ENCODE results near the gene NPTX2.

The NPTX2 gene

DNA sequence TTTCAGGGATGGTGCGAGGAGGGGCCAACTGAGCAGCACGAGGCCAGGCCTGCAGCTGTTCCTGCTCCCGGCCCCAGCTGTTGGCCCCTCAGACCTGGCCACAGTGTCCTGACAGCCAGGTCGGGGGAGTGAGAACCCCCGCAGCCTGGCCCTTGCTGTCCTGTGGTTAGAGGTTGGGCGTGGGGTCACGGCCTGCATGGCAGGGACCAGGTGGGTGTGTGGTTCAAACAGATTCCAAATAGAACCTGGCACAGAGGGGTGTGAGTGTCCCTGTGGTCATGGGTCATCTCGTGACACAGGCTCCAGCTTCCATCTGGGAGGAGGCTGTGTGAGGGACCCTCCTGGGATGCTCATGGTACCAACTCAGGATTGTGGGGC lies 10.3 kb downstream of the NPTX2 start:
- Mint-ChIP-seq H3K9me3 (peaks cover 6% of the 10 kb centered on the region), H3K36me3 (no peaks in the 10 kb centered on the region), H3K27ac (no peak overlapping the region), H3K4me3 (no peak overlapping the region), H3K27me3 (peaks cover 11% of the 10 kb centered on the region), H3K4me1 (peaks cover 3% of the 10 kb centered on the region)
- DNase-seq = no peak
- CTCF ChIA-PET = no interaction called here

DNA sequence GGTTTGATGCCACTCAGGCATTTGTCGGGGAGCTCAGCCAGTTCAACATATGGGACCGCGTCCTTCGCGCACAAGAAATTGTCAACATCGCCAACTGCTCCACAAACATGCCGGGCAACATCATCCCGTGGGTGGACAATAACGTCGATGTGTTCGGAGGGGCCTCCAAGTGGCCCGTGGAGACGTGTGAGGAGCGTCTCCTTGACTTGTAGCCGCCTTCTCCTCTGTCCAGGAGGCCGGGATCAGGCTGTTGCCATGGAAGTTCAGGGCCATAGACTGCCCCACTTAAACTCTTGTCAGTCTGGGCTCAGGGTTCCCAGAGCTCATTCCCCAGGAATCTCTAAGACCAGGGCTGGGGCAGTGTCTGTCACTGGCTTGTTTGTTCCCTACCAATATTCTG lies 11.3 kb downstream of the NPTX2 start:
- H3K27ac Mint-ChIP-seq = no peak overlapping the region
- H3K36me3 Mint-ChIP-seq = no peaks in the 10 kb centered on the region
- H3K4me1 Mint-ChIP-seq = peaks cover 3% of the 10 kb centered on the region
- peaks cover 11% of the 10 kb centered on the region for H3K27me3 Mint-ChIP-seq
- CTCF ChIA-PET = no interaction called here
- no peak overlapping the region for H3K4me3 Mint-ChIP-seq
- DNase-seq = no peak
- peaks cover 8% of the 10 kb centered on the region for H3K9me3 Mint-ChIP-seq

DNA sequence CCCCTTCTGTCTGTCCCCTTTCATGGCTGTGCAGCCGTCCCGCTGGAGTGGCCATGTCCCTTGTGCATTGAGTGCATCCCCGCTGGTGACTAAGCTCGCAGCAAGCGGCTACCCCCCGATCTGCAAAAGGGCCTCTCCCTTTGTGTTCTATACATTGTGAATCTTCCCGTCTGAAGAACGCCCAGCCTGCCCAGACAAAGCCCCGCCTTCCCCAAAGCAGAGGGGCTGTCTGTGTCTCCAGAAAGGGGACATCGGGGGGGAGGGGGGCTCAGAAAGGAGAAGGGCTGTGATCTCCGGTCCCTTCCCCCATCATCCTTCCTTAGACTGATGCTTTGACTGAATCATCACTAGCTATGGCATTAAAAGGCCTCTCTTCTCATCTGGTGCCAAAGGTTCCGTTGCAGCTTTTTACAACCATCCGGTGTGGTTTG lies 11.9 kb downstream of the NPTX2 start:
- Mint-ChIP-seq H3K4me1 (peaks cover 3% of the 10 kb centered on the region), H3K27me3 (peaks cover 11% of the 10 kb centered on the region), H3K9me3 (peaks cover 8% of the 10 kb centered on the region), H3K27ac (no peak overlapping the region), H3K36me3 (no peaks in the 10 kb centered on the region), H3K4me3 (no peak overlapping the region)
- CTCF ChIA-PET = no interaction called here
- no peak for DNase-seq

- Mint-ChIP-seq H3K27me3 (peaks cover 11% of the 10 kb centered on the region), H3K4me3 (no peak overlapping the region), H3K36me3 (no peaks in the 10 kb centered on the region), H3K27ac (no peak overlapping the region), H3K9me3 (peaks cover 8% of the 10 kb centered on the region), H3K4me1 (peaks cover 3% of the 10 kb centered on the region)
- CTCF ChIA-PET = no interaction called here
- DNase-seq = no peak
These were observed 13.1 kb downstream of the NPTX2 start for GRCh38 chr7:98630149-98630548.

- Mint-ChIP-seq H3K4me1 (peaks cover 3% of the 10 kb centered on the region), H3K9me3 (peaks cover 8% of the 10 kb centered on the region)
- CTCF ChIA-PET = no interaction called here
These were observed 13.7 kb downstream of the NPTX2 start for GRCh38 chr7:98630770-98631169.

DNA sequence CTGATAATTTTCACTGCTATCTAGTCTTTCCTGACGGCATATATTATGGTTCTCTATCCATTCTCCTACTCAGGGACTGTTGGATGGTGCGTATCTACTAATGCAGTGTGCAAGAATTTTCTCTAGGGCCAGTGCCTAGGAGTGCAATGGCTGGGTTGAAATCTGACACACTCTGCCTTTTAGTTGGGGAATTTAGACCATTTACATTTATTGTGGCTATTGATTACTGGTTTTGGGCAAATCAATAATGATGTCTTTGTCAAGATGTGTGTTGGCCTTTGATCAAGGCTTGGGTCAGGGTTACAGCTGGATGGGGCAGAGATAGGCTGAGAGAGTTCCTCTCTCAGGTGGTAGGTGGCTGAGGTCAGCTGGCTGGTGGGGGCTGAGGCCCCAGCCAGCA lies 21.8 kb downstream of the NPTX2 start:
- Mint-ChIP-seq H3K27me3 (peaks cover 3% of the 10 kb centered on the region), H3K4me3 (no peak overlapping the region), H3K9me3 (peaks cover 7% of the 10 kb centered on the region), H3K36me3 (no peaks in the 10 kb centered on the region), H3K27ac (no peak overlapping the region), H3K4me1 (no peaks in the 10 kb centered on the region)
- CTCF ChIA-PET = no interaction called here
- no peak for DNase-seq

More at GRCh38 chr7:98630770-98631169, 13.7 kb downstream of the NPTX2 start:
- DNase-seq = no peak
- no peak overlapping the region for H3K4me3 Mint-ChIP-seq
- peaks cover 11% of the 10 kb centered on the region for H3K27me3 Mint-ChIP-seq
- no peaks in the 10 kb centered on the region for H3K36me3 Mint-ChIP-seq
- no peak overlapping the region for H3K27ac Mint-ChIP-seq

- H3K36me3 Mint-ChIP-seq = no peaks in the 10 kb centered on the region
- CTCF ChIA-PET = no interaction called here
- H3K9me3 Mint-ChIP-seq = peaks cover 7% of the 10 kb centered on the region
- no peak overlapping the region for H3K27ac Mint-ChIP-seq
- no peak overlapping the region for H3K4me3 Mint-ChIP-seq
- H3K4me1 Mint-ChIP-seq = no peaks in the 10 kb centered on the region
- DNase-seq = no peak
- H3K27me3 Mint-ChIP-seq = peaks cover 3% of the 10 kb centered on the region
These were observed 23.3 kb downstream of the NPTX2 start for GRCh38 chr7:98640375-98640774.

GRCh38 chr7:98641646-98642500 lies 24.8 kb downstream of the NPTX2 start:
- DNase-seq = no peak
- Mint-ChIP-seq H3K27me3 (peaks cover 3% of the 10 kb centered on the region), H3K36me3 (no peaks in the 10 kb centered on the region), H3K9me3 (peaks cover 7% of the 10 kb centered on the region), H3K27ac (no peak overlapping the region), H3K4me1 (no peaks in the 10 kb centered on the region), H3K4me3 (no peak overlapping the region)
- CTCF ChIA-PET = no interaction called here

GRCh38 chr7:98643236-98643985 lies 26.3 kb downstream of the NPTX2 start:
- Mint-ChIP-seq H3K4me3 (no peak overlapping the region), H3K9me3 (peaks cover 6% of the 10 kb centered on the region), H3K27me3 (peaks cover 3% of the 10 kb centered on the region), H3K4me1 (no peaks in the 10 kb centered on the region), H3K27ac (no peak overlapping the region), H3K36me3 (no peaks in the 10 kb centered on the region)
- no peak for DNase-seq
- CTCF ChIA-PET = no interaction called here

DNA sequence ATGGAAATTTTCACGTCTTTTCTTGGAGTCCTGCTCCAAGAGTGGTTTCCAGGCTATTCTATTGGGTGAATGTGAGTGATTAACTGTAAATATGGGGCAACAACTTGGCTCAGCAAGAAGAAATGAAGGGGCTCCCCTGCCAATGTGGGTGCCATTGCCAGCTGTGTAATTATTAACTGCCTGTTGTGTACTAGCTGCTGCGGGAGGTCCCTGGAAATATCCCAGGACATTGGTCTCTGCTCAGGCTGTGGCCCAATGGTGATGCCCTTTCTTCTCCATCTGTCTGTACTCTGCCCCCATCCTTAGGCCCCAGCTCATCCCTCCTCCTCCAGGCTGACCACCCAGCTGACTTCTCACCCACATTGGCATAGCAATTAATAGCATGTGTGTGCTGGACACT lies 29.4 kb downstream of the NPTX2 start:
- peaks cover 3% of the 10 kb centered on the region for H3K27me3 Mint-ChIP-seq
- DNase-seq = no peak
- no peaks in the 10 kb centered on the region for H3K4me1 Mint-ChIP-seq
- H3K27ac Mint-ChIP-seq = no peak overlapping the region
- no peaks in the 10 kb centered on the region for H3K36me3 Mint-ChIP-seq
- no peak overlapping the region for H3K4me3 Mint-ChIP-seq
- peaks cover 2% of the 10 kb centered on the region for H3K9me3 Mint-ChIP-seq
- CTCF ChIA-PET = no interaction called here

DNA sequence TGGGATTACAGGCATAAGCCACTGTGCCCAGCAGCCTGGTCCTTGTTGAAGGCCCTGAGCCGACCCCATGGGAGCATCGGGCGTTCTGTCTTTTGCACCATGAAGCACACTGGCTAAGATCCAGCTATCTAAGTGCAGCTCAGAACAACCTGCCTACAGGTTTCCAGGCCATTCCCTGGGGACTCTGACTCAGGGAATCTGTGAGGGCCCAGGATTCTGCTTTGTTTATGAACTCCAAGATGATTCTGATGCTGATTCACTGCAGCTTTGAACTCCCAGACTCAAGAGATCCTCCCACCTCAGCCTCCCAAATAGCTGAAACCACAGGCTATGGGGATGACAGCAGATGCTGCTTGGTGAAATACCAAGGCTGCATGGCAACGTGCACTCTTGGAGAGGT lies 30.2 kb downstream of the NPTX2 start:
- Mint-ChIP-seq H3K4me3 (no peak overlapping the region), H3K4me1 (no peaks in the 10 kb centered on the region), H3K36me3 (no peaks in the 10 kb centered on the region), H3K27ac (no peak overlapping the region), H3K27me3 (no peaks in the 10 kb centered on the region), H3K9me3 (peaks cover 2% of the 10 kb centered on the region)
- no peak for DNase-seq
- CTCF ChIA-PET = no interaction called here

DNA sequence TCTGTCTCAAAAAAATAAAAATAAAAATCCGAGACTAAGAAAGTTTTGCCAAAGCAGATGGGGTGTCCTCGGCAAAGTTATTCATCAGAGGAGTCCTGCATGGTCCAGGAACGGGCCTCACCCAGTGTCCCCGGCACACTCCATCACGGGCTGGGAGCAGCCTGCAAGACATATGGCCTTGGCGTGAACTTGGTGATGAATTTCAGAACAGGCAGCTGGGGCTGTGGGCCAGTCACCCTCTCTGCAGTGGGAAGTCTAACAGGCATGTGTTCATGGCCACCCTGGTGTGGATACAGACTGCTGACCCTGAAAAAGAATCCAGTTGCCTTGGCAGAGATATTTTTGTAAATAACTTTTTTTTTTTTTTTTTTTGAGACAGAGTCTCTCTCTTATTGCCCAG lies 34.7 kb downstream of the NPTX2 start:
- no peaks in the 10 kb centered on the region for H3K4me1 Mint-ChIP-seq
- H3K4me3 Mint-ChIP-seq = no peak overlapping the region

GRCh38 chr7:98653601-98654310 lies 36.7 kb downstream of the NPTX2 start:
- CTCF ChIA-PET = interaction anchor here (0.6 to 0.8 kb wide), 2 partner anchors 9 to 219 kb away, joined by 3 read pairs; no protein-coding TSS in a partner anchor
- Mint-ChIP-seq H3K27ac (no peak overlapping the region), H3K9me3 (peaks cover 2% of the 10 kb centered on the region), H3K27me3 (no peaks in the 10 kb centered on the region), H3K4me1 (no peaks in the 10 kb centered on the region), H3K36me3 (no peaks in the 10 kb centered on the region), H3K4me3 (no peak overlapping the region)
- DNase-seq = no peak

More for the DNA sequence above, 34.7 kb downstream of the NPTX2 start:
- Mint-ChIP-seq H3K36me3 (no peaks in the 10 kb centered on the region), H3K9me3 (peaks cover 2% of the 10 kb centered on the region), H3K27me3 (no peaks in the 10 kb centered on the region), H3K27ac (no peak overlapping the region)
- DNase-seq = no peak
- CTCF ChIA-PET = no interaction called here

- H3K4me3 Mint-ChIP-seq = no peak overlapping the region
- CTCF ChIA-PET = no interaction called here
These were observed 37.6 kb downstream of the NPTX2 start for GRCh38 chr7:98654524-98655272.

More at GRCh38 chr7:98654524-98655272, 37.6 kb downstream of the NPTX2 start:
- Mint-ChIP-seq H3K27ac (no peak overlapping the region), H3K9me3 (peaks cover 2% of the 10 kb centered on the region), H3K4me1 (no peaks in the 10 kb centered on the region), H3K36me3 (no peaks in the 10 kb centered on the region), H3K27me3 (no peaks in the 10 kb centered on the region)
- DNase-seq = no peak

Data from activated naive CD4-positive, alpha-beta T cell treated with anti-CD3 and anti-CD28 coated beads, Interleukin-2, amount 10 ng/mL, durations not matched to agents 7 days and 5 days (primary cell).